UCSD-AML1 (cell line): ENCODE results near the gene CTIF.

ENCODE experiments used
- DNase-seq: peaks from one replicate; lab custom pipeline; 2025; ENCODE audit not compliant: unreplicated experiment; lab: John Stamatoyannopoulos, UW

Gene CTIF

GRCh38 chr18:48599391-48599790 is 60.6 kb downstream of the CTIF start:
- DNase-seq, result no peak

GRCh38 chr18:48600046-48600445 is 61.2 kb downstream of the CTIF start:
- no peak for DNase-seq

- DNase-seq, result no peak
These were observed 61.7 kb downstream of the CTIF start for GRCh38 chr18:48600456-48601090.

- DNase-seq, result no peak
These were observed 62.5 kb downstream of the CTIF start for GRCh38 chr18:48601343-48601742.

GRCh38 chr18:48602759-48603390 is 64.0 kb downstream of the CTIF start:
- no peak for DNase-seq

- DNase-seq, result peak; percentile 81
These were observed 66.6 kb downstream of the CTIF start for GRCh38 chr18:48605408-48605845.

GRCh38 chr18:48607056-48607984 is 68.5 kb downstream of the CTIF start:
- no peak for DNase-seq

GRCh38 chr18:48608581-48608980 is 69.8 kb downstream of the CTIF start:
- no peak for DNase-seq

- no peak for DNase-seq
These were observed 70.3 kb downstream of the CTIF start for GRCh38 chr18:48609114-48609513.

GRCh38 chr18:48609820-48610815 is 71.3 kb downstream of the CTIF start:
- no peak for DNase-seq

- DNase-seq, result no peak
These were observed 72.4 kb downstream of the CTIF start for GRCh38 chr18:48611203-48611602.

GRCh38 chr18:48611785-48612480 is 73.1 kb downstream of the CTIF start:
- no peak for DNase-seq

- DNase-seq, result no peak
These were observed 73.7 kb downstream of the CTIF start for GRCh38 chr18:48612511-48612910.

GRCh38 chr18:48612917-48613316 is 74.1 kb downstream of the CTIF start:
- no peak for DNase-seq

GRCh38 chr18:48613589-48614404 is 75.0 kb downstream of the CTIF start:
- no peak for DNase-seq

- no peak for DNase-seq
These were observed 77.0 kb downstream of the CTIF start for GRCh38 chr18:48615566-48616401.

- no peak for DNase-seq
These were observed 77.8 kb downstream of the CTIF start for GRCh38 chr18:48616484-48617255.
